SHP77 (cell line): ENCODE results near the gene PRRX2.
"Not testable (repeated sequence)": the region's sequence is repeated elsewhere in the genome, so short reads cannot be mapped to it uniquely, and the experiment has no call there.

Experiments
- DNase-seq, 2 experiments: peaks; one replicate each; lab custom pipeline; 2025; lab: John Stamatoyannopoulos, UW

PRRX2 gene

GRCh38 chr9:129735546-129735945 lies 70.1 kb downstream of the PRRX2 start:
- DNase-seq = no peak

- DNase-seq = no peak
Observed at GRCh38 chr9:129736334-129736733, 70.9 kb downstream of the PRRX2 start.

GRCh38 chr9:129737479-129738274 lies 72.2 kb downstream of the PRRX2 start:
- peak; percentile 73 to 78 for DNase-seq

GRCh38 chr9:129739432-129739831 lies 74.0 kb downstream of the PRRX2 start:
- no peak for DNase-seq

- no peak for DNase-seq
Observed at GRCh38 chr9:129740174-129740573, 74.7 kb downstream of the PRRX2 start.

GRCh38 chr9:129740666-129741464 lies 75.4 kb downstream of the PRRX2 start:
- no peak for DNase-seq

GRCh38 chr9:129745200-129745599 lies 79.8 kb downstream of the PRRX2 start:
- no peak for DNase-seq

GRCh38 chr9:129746092-129746777 lies 80.8 kb downstream of the PRRX2 start:
- no peak for DNase-seq

- DNase-seq = no peak
Observed at GRCh38 chr9:129748249-129748648, 82.8 kb downstream of the PRRX2 start.

- DNase-seq = not testable (repeated sequence)
Observed at GRCh38 chr9:129749052-129749451, 83.6 kb downstream of the PRRX2 start.

GRCh38 chr9:129749575-129749974 lies 84.1 kb downstream of the PRRX2 start:
- DNase-seq = no peak

GRCh38 chr9:129750013-129750638 lies 84.7 kb downstream of the PRRX2 start:
- DNase-seq = no peak

- DNase-seq = peak in 1 of 2 experiments; percentile 43
Observed at GRCh38 chr9:129751841-129752801, 86.7 kb downstream of the PRRX2 start.

GRCh38 chr9:129752900-129753729 lies 87.7 kb downstream of the PRRX2 start, which contains the start of gene PTGES:
PTGES (minus strand) TSS chr9:129753042; CDS start chr9:129753012, 30 bp downstream.
- peak in 1 of 2 experiments; percentile 10 for DNase-seq

GRCh38 chr9:129755151-129755550 lies 89.7 kb downstream of the PRRX2 start:
- no peak for DNase-seq

GRCh38 chr9:129756191-129756590 lies 90.7 kb downstream of the PRRX2 start:
- no peak for DNase-seq

- no peak for DNase-seq
Observed at GRCh38 chr9:129757045-129757444, 91.6 kb downstream of the PRRX2 start.

GRCh38 chr9:129759319-129759718 lies 93.9 kb downstream of the PRRX2 start:
- no peak for DNase-seq

- DNase-seq = no peak
Observed at GRCh38 chr9:129759804-129760502, 94.5 kb downstream of the PRRX2 start.
